Bronchial epithelial cell (primary cell): ENCODE measurements around the gene ERN2. TPM values are rescaled to one million over a fixed set of nuclear protein-coding genes. Genes with fewer than 3 reads are reported as not detected.

ENCODE experiments used
- DNase-seq: peaks from one replicate; pipeline ENCODE4 v3.0.0-alpha.2; 2010; ENCODE audit warnings: low read depth
- FAIRE-seq: peaks from 2 replicates; lab custom pipeline; 2011; peaks lifted over from hg19 to GRCh38; lab: Jason Lieb, UNC
- H3K27me3 ChIP-seq: 2 replicates; pipeline ENCODE4 v1.5.1; 2011; ENCODE audit warnings: low read length; ENCODE audit not compliant: control insufficient read depth, insufficient read depth
- H3K36me3 ChIP-seq: 2 replicates; pipeline ENCODE4 v1.5.1; 2011; ENCODE audit warnings: low read length; ENCODE audit not compliant: control insufficient read depth, insufficient read depth
- H3K4me3 ChIP-seq: 2 replicates; pipeline ENCODE4 v1.5.1; 2011; ENCODE audit warnings: mild to moderate bottlenecking, low read depth, low read length, control low read depth
- total RNA-seq: library from RNA; depleted of rRNA; stranded (reverse); fragments of >200 nt; gene quantifications from 2 replicates; pipeline ENCODE4 v1.2.1, GENCODE V29; 2014
- TF ChIP-seq, protein P1 (sequence below): IDR thresholded peaks from 2 replicates; pipeline ENCODE4 v1.5.1; 2011; ENCODE audit warnings: mild to moderate bottlenecking, moderate library complexity, low read length, control low read depth, inconsistent platforms; ENCODE audit not compliant: insufficient read depth, severe bottlenecking

The ERN2 gene
- total RNA-seq, 1 donor from 2014 or later, result 0.26 TPM

DNA sequence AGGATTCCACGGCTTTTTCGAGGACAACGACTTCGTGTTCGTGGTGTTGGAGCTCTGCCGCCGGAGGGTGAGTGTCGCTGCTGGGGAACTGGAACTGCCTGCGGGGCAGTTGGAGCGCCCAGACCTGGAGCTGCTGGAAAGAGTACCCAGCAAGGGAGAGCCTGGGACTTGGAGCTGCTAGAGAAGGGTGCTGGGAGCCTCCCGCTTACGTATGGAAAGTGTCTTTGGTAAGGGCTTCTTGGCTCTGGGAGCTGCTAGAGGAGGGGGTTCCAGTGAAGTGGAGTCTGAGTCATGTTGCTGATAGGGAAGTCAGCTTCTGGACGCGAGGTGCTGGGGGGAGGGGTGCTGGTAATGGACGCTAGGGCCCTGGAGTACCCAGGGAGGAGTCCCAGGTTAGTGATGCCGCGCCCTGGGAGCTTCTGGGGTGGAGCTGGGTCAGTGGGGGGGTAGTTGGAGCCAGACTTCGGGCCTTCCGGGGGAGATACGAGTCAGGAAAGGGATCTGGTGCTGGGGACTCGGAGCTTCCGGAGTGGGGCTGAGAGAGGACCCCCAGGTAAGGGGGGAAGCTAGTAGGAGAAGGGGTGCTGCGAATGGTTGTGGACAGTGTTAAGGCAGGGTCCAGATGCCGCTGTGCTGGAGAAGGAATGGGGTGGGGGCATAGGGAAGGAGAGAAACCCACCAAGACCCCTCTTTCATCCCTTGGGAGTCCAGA, 33.6 kb downstream of the ERN2 start:
- DNase-seq (peak; percentile 42), FAIRE-seq (no peak)
- TF ChIP-seq, protein P1, sequence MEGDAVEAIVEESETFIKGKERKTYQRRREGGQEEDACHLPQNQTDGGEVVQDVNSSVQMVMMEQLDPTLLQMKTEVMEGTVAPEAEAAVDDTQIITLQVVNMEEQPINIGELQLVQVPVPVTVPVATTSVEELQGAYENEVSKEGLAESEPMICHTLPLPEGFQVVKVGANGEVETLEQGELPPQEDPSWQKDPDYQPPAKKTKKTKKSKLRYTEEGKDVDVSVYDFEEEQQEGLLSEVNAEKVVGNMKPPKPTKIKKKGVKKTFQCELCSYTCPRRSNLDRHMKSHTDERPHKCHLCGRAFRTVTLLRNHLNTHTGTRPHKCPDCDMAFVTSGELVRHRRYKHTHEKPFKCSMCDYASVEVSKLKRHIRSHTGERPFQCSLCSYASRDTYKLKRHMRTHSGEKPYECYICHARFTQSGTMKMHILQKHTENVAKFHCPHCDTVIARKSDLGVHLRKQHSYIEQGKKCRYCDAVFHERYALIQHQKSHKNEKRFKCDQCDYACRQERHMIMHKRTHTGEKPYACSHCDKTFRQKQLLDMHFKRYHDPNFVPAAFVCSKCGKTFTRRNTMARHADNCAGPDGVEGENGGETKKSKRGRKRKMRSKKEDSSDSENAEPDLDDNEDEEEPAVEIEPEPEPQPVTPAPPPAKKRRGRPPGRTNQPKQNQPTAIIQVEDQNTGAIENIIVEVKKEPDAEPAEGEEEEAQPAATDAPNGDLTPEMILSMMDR, result no peak
- Histone ChIP-seq H3K4me3 (peak overlapping the region; percentile 52), H3K27me3 (no peaks in the 10 kb centered on the region), H3K36me3 (peaks cover 13% of the 10 kb centered on the region)

GRCh38 chr16:23678430-23679273, 34.4 kb downstream of the ERN2 start, which contains the start of gene PLK1:
TSS of gene PLK1 (plus strand) at chr16:23678889. CDS start at chr16:23678933, 44 bp downstream.
- FAIRE-seq (no peak), DNase-seq (peak; percentile 70)
- Histone ChIP-seq H3K4me3 (peak within 1 kb of the TSS; percentile 52), H3K27me3 (no peaks in the 10 kb centered on the region), H3K36me3 (peaks cover 11% of the 10 kb centered on the region)
- TF ChIP-seq, protein P1, result peak; percentile 59

DNA sequence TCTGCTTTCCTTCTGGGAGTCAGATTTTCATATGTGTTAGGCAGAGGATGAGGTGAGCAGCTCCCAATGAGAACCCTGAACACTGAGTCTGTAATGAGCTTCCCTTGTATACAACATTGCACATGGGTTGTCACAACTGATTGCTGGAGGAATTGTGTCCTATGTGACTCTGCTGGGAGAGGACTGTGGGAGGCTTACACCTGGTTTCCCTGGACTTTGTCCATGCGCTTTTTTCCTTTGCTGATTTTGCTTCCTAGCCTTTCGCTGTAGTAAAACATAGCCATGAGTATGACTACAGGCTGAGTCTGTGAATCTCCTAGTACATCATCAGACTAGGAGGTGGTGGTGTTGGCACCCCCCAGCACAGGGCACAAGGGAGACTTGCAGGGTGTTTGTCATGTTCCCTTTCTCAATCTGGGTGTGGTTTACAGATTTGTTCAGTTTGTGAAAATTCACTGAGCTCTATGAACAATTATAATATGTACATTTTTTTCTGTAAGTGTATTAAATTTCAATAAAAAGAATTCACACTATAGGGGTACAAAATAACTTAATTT, 36.0 kb downstream of the ERN2 start:
- TF ChIP-seq, protein P1, result no peak
- DNase-seq (no peak), FAIRE-seq (no peak)
- peaks cover 7% of the 10 kb centered on the region for H3K36me3 ChIP-seq
- H3K27me3 ChIP-seq, result no peaks in the 10 kb centered on the region
- no peak overlapping the region for H3K4me3 ChIP-seq

DNA sequence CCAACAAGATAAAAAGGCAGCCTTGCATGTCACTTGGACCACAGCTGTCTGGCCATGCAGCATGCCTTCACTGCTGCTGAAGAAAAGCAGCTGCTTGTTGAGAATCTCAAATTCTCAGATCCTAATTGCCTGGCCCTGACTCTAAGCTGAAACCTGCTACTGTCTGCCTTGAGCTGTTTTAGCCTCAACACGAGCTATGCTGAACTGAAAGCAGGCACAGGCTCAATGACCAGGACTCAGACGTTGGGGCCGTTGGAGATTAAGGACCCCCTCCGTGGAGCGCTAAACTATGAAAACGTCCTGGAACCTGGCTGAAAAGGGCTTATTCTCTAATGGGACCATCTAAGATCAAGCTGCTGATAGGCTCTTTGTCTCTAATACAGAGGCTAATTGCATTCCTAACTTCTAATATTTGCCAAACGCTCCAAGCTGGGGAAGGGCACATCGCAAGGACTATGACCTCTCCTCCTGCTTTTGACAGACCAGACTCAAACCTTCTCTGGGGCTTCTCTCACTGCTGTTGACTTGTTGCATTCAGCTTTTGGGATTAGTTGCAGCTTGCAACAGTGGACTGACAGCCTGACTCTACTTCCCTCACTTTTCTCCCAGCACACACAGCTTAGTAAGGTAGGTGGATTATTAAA, 38.9 kb downstream of the ERN2 start:
- FAIRE-seq, result no peak
- H3K36me3 ChIP-seq, result peaks cover 8% of the 10 kb centered on the region

DNA sequence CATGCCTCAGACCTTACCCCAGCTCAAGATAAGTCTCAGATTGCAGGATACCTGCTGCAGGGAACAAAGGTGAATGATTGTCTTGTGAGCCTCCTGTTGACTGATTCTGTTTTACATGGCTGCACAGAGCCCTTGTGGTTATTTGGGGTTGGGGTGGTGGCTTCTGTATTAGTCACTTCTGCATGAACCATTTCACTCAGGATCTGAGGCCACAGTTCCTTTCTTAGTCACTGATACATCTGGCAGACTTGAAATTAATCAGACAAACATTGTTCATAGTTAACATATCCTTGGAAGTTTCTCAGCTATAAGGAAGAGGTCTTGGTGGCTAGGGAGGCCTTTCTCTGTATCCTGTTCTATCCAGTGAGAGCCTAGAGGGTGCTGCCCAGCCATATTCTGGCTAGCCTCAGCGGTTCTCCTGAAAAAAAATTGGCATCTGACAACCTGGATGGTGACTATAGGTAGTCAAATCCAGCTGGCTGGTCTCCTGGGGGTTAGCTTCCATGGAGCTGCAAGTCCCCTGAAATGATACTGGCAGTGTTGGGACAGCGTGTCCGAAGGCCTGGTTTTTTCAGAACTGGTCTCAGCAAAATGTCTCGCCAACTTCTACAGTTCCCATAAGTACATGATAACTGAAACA, 42.8 kb downstream of the ERN2 start:
- no peaks in the 10 kb centered on the region for H3K27me3 ChIP-seq
- TF ChIP-seq, protein P1, result no peak
- DNase-seq (peak; percentile 93), FAIRE-seq (no peak)
- peaks cover 13% of the 10 kb centered on the region for H3K36me3 ChIP-seq
- H3K4me3 ChIP-seq, result no peak overlapping the region

More for the DNA sequence above, 38.9 kb downstream of the ERN2 start:
- DNase-seq, result no peak
- TF ChIP-seq, protein P1, result no peak
- no peaks in the 10 kb centered on the region for H3K27me3 ChIP-seq
- H3K4me3 ChIP-seq, result no peak overlapping the region
